ENCODE data around the gene FUBP3. TPM values are rescaled to one million over a fixed set of nuclear protein-coding genes. Genes with fewer than 3 reads are reported as not detected.
A peak's percentile ranks its signal among the peaks of the same experiment; 100 is the strongest.

FUBP3 gene
- total and polyA plus RNA-seq, 2 experiments from 2014 or later, result 42.5 to 74.8 TPM

- TF ChIP-seq REST (IDR thresholded peaks at IDR 0.05; ENCODE audit: unreplicated experiment) (no peak), EZH2 (IDR thresholded peaks at IDR 0.05; ENCODE audit: low read depth, unreplicated experiment) (no peak), POLR2AphosphoS5 (IDR thresholded peaks at IDR 0.05; ENCODE audit: low read depth) (no peak), ZNF331 (CRISPR knock-in tag; IDR thresholded peaks at IDR 0.05; ENCODE audit: low read depth) (no peak), CTCF (conservative IDR thresholded peaks at IDR 0.05; ENCODE audit: low read depth in 2 of 2) (no peak), STAT1 (IDR thresholded peaks at IDR 0.05; ENCODE audit: unreplicated experiment) (no peak), JUNB (IDR thresholded peaks at IDR 0.05; ENCODE audit: unreplicated experiment) (no peak), EZH2phosphoT487 (IDR thresholded peaks at IDR 0.05; ENCODE audit: unreplicated experiment) (no peak)
Measured at GRCh38 chr9:130638284-130639123, 59.1 kb downstream of the FUBP3 start (continued).

GRCh38 chr9:130639124-130639765 lies 59.9 kb downstream of the FUBP3 start:
- ATAC-seq (peak; percentile 69), DNase-seq (ENCODE audit: low spot score) (peak; percentile 50)
- Histone ChIP-seq H3K27ac (ENCODE audit: low read depth) (no peak overlapping the region), H3K9me2 (ENCODE audit: insufficient read depth) (no peaks in the 10 kb centered on the region), H3K4me3 (no peak overlapping the region), H2AFZ (no peak overlapping the region), H3K4me2 (0 out of 2 replicates have a peak overlapping the region, but pooled peaks have one; percentile 42), H3K27me3 (ENCODE audit: insufficient read depth) (no peaks in the 10 kb centered on the region), H3K79me2 (replicated peaks; ENCODE audit: insufficient read depth) (no peaks in the 10 kb centered on the region), H3K4me1 (ENCODE audit: insufficient read depth) (peaks cover 19% of the 10 kb centered on the region; the same call in 1 of the 2 replicates), H3F3A (replicated peaks; ENCODE audit: low read depth) (0 out of 2 replicates have a peak, but pooled peaks cover 6% of the 10 kb centered on the region), H3K36me3 (ENCODE audit: insufficient read depth) (peaks cover 3% of the 10 kb centered on the region), H4K20me1 (replicated peaks; ENCODE audit: insufficient read depth) (peaks cover 8% of the 10 kb centered on the region; the same call in 1 of the 2 replicates)
- no peak overlapping the region for H3K27ac Mint-ChIP-seq
- H3K4me3 Mint-ChIP-seq, result no peak overlapping the region
- peaks cover 20% of the 10 kb centered on the region for H3K4me1 Mint-ChIP-seq
- no peaks in the 10 kb centered on the region for H3K9me3 Mint-ChIP-seq
- H3K36me3 Mint-ChIP-seq (ENCODE audit: low read depth), result peaks cover 20% of the 10 kb centered on the region
- H3K27me3 Mint-ChIP-seq (ENCODE audit: insufficient read depth, low read depth, poor library complexity), result peaks cover 8% of the 10 kb centered on the region
- TF ChIP-seq NANOG (IDR thresholded peaks at IDR 0.05; ENCODE audit: borderline replicate concordance) (no peak), EZH2phosphoT487 (IDR thresholded peaks at IDR 0.05; ENCODE audit: unreplicated experiment) (no peak), ZNF114 (CRISPR knock-in tag; IDR thresholded peaks at IDR 0.05) (no peak), ZNF331 (CRISPR knock-in tag; IDR thresholded peaks at IDR 0.05; ENCODE audit: low read depth) (no peak), CREB1 (CRISPR knock-in tag; IDR thresholded peaks at IDR 0.05; ENCODE audit: low read depth) (no peak), CTCF (conservative IDR thresholded peaks at IDR 0.05; ENCODE audit: low read depth in 2 of 2) (no peak), JUNB (IDR thresholded peaks at IDR 0.05; ENCODE audit: unreplicated experiment) (no peak)
